LNCAP (cell line): Measurements from ENCODE around the gene SEC14L2.

Experiments
- TF ChIP-seq, protein P1 (sequence below): fragments of 450-650 bp; IDR thresholded peaks from 2 replicates; pipeline ENCODE4 v1.5.1; 2017; ENCODE audit warnings: mild to moderate bottlenecking

Gene SEC14L2

DNA sequence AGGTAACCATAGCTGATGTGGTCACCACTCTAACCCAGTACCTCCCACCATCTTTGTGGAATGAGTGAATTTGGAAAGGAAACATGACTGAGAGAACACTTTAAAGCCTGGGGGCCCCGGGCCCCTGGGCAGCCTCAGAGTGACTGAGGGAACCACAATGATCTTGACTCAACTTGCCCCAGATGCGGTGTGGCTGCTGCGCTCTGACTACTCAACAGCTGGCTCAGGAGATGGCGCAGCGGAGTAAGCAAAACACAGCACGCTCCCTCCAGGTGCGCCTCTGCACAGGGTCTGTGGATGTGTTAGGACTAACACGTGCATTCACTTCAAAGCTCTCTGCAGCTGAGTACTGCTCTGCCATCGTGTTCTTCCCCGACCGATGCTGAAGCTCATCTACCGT is 15.6 kb upstream of the SEC14L2 start:
- TF ChIP-seq, protein P1, sequence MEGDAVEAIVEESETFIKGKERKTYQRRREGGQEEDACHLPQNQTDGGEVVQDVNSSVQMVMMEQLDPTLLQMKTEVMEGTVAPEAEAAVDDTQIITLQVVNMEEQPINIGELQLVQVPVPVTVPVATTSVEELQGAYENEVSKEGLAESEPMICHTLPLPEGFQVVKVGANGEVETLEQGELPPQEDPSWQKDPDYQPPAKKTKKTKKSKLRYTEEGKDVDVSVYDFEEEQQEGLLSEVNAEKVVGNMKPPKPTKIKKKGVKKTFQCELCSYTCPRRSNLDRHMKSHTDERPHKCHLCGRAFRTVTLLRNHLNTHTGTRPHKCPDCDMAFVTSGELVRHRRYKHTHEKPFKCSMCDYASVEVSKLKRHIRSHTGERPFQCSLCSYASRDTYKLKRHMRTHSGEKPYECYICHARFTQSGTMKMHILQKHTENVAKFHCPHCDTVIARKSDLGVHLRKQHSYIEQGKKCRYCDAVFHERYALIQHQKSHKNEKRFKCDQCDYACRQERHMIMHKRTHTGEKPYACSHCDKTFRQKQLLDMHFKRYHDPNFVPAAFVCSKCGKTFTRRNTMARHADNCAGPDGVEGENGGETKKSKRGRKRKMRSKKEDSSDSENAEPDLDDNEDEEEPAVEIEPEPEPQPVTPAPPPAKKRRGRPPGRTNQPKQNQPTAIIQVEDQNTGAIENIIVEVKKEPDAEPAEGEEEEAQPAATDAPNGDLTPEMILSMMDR, result no peak

DNA sequence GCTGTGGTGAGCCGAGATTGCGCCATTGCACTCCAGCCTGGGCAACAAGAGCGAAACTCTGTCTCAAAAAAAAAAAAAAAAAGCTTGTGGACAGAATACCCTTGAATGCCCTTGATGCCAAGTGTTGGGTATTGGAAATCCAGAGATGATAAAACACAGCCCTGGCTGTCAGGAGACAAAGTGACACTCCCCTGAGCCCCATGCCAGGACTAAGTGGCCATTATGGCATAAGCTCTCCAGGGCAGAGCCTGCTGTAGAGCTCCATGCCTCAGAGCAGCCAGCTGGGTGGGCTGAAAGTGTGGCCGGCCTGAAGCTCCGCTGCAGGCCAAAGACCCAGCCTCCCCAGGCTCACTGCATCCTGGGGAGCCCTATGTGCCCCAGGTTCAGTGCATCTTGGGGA is 14.5 kb upstream of the SEC14L2 start:
- TF ChIP-seq, protein P1, result no peak

DNA sequence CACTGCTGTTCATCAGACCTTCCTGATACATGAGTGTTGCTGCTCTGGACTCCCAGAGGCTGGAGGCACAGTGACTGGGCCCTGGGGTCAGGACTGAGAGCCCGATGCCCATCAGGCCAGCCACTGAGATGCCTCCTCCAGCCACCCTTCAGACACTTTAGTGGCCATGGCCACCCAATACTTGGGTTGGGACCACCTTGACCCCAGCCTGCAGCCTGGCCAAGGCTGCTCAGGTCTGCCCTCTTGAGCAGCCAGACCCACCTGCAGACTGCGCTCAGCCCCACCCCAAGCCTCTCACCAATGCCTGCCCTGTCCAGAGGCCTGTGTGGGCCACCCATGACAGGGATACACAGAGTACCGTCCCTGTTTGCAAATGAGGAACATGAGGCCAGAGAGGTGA is 13.8 kb upstream of the SEC14L2 start:
- TF ChIP-seq, protein P1, result no peak

DNA sequence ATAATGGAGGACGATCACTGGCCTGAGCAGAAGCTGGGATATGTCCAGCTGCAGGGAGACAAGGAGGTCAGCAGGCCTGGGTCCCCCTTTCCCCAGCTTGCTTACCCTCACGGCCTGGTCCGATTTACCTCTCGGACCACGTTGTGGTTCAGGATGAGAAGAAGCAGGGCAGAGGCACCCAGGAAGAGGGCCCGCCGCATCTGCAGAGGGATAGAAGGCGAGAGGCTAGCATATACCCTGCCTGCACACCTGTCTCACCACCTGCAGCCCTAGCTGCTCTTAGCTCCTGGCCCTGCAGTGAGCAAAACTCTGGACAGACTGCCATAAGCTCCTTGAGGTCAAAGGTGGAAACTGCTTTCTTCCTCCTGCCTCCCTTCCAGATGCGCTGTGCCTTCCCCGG is 10.9 kb upstream of the SEC14L2 start:
- TF ChIP-seq, protein P1, result no peak

DNA sequence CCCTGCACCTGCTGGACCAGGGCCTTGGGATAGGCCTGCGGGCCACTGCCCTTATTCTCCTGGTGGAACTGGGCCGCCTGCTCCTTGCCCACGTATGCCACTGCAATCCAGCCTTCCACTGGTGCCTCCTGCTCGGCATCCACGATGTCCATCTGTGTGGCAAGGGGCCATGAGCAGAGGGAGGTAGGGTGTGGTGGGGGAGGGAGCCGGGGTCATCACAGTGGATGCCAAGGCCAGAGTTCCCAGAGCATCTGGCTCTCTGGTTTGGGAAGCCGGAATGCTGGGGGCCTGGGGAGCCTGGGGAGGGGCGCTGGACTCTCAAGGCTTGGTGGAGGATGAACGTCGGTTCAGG is 10.2 kb upstream of the SEC14L2 start:
- TF ChIP-seq, protein P1, result no peak

DNA sequence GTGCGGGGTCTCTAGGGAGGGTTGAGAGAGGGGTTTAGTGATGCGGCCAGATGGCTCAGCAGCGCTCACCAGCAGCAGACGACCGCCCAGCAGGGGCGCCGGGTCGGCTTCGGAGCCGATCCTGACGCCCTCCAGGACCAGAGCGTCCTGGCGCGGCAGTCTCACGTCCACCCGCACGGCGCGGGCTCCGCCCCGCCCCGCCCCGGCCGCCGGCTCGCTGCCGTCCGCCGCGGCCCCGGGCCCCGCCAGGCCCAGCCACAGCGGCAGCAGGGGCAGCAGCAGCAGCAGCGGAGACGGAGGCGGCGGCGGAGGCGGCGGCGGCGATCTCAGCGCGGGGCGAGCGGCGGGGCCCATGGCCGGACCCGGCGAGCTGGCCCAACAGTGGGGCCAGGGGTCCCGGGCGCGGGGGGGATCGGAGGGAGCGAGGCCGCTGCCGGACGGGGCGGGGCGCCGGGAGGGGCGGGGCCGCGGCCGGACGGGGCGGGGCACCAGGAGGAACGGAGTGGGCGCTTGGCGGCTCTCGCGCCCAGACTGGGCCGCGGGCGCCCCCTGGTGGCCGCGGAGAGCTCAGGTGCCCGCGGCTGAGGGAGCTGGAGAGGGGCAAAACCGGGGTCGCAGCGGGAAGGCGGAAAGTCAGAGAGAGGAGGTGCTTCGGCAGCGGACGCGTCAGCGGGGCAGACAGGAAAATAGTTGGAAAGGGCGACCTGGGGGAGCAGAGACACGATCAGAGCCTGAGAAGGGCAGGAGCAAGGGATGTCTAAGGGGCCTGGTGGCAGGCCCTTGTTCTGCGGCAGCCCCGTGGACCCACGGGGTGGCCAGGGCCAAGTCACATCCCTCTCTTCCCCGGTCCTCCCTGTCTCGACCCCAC is 9.6 kb upstream of the SEC14L2 start, which contains the start of gene RNF215:
RNF215 (minus strand) TSS at position 452 of the 868 bp plus-strand sequence; CDS start at position 354, 98 bp downstream.
- TF ChIP-seq, protein P1, result peak; percentile 94

DNA sequence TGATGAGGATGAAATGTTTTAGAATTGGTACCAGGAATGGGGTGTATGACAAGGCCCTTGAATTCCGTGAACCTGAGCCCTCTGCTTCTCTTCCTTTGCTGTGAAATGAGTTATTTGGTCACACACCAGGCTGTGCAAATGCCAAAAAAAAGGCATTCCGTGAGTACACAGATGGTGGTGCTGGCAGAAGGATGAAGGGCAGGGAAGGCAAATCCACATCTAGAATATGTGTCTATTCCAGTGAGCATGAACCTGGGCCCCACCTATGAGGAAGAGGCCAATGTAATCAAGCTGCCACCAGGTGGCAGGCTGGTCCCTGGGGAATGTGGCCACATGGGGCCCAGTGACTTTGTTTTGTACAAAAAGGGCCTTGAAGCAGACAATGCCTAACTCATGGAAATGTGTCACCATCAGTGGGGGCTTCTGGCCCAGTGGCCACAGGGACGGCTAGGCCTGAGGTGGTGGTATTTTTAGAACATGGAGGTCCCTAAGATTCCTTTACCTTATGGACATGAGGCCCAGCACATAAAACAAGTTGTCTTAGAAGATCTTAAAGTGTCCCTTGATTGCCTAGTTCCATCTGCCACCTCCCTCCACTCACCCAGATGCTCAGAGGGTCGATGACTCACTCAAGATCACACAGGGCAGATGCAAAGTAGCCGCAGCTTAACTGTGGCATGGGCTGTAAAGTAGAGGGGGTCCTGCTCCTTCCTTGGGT is 5.7 kb upstream of the SEC14L2 start:
- TF ChIP-seq, protein P1, result peak; percentile 80
